ENCODE data around the gene ABCC6.

GRCh38 chr16:16139061-16139460 lies 84.2 kb downstream of the ABCC6 start:
- TF ChIP-seq, protein P1, sequence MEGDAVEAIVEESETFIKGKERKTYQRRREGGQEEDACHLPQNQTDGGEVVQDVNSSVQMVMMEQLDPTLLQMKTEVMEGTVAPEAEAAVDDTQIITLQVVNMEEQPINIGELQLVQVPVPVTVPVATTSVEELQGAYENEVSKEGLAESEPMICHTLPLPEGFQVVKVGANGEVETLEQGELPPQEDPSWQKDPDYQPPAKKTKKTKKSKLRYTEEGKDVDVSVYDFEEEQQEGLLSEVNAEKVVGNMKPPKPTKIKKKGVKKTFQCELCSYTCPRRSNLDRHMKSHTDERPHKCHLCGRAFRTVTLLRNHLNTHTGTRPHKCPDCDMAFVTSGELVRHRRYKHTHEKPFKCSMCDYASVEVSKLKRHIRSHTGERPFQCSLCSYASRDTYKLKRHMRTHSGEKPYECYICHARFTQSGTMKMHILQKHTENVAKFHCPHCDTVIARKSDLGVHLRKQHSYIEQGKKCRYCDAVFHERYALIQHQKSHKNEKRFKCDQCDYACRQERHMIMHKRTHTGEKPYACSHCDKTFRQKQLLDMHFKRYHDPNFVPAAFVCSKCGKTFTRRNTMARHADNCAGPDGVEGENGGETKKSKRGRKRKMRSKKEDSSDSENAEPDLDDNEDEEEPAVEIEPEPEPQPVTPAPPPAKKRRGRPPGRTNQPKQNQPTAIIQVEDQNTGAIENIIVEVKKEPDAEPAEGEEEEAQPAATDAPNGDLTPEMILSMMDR (IDR thresholded peaks at IDR 0.05 in 4 of 5, conservative IDR thresholded peaks at IDR 0.05 in 1 of 5), result no peak
- TF ChIP-seq POLR2A (IDR thresholded peaks at IDR 0.05), result no peak
